ENCODE measurements around the gene UBASH3A. TPM values are rescaled to one million over a fixed set of nuclear protein-coding genes. Genes with fewer than 3 reads are reported as not detected.

UBASH3A gene
- polyA plus RNA-seq, 2 of the 4 experiments (the other 2 are of a cell fraction): not detected

GRCh38 chr21:42387164-42387563 lies 16.5 kb upstream of the UBASH3A start:
- TF ChIP-seq MAX (IDR thresholded peaks at IDR 0.05) (no peak), NR3C1 (IDR thresholded peaks at IDR 0.05) (no peak), ELK1 (IDR thresholded peaks at IDR 0.05; ENCODE audit: low read depth, low read length) (no peak), HOXB5 (CRISPR knock-in tag; IDR thresholded peaks at IDR 0.05) (no peak), RFX5 (IDR thresholded peaks at IDR 0.05) (no peak), RAD21 (conservative IDR thresholded peaks at IDR 0.05 in 1 of 2, IDR thresholded peaks at IDR 0.05 in 1 of 2) (no peak), CHD4 (IDR thresholded peaks at IDR 0.05; ENCODE audit: borderline replicate concordance) (no peak), JUNB (IDR thresholded peaks at IDR 0.05) (no peak), POLR2AphosphoS2 (conservative IDR thresholded peaks at IDR 0.05; ENCODE audit: low read length) (no peak), KDM5A (IDR thresholded peaks at IDR 0.05) (no peak), POLR2A (IDR thresholded peaks at IDR 0.05; ENCODE audit: low read length) (no peak), RCOR1 (IDR thresholded peaks at IDR 0.05; ENCODE audit: low read depth, low read length) (no peak), CEBPB (IDR thresholded peaks at IDR 0.05) (no peak), EHF (CRISPR knock-in tag; IDR thresholded peaks at IDR 0.05) (no peak), MYC (IDR thresholded peaks at IDR 0.05; ENCODE audit: borderline replicate concordance, low read length) (no peak), RARB (CRISPR knock-in tag; IDR thresholded peaks at IDR 0.05) (no peak), GATA3 (IDR thresholded peaks at IDR 0.05; ENCODE audit: borderline replicate concordance) (no peak)
- FAIRE-seq: no peak
- no peak for DNase-seq (ENCODE audit: low read depth in 1 of 2, low spot score in 1 of 2)
- Histone ChIP-seq H3K4me3 (no peak overlapping the region), H3K4me1 (no peaks in the 10 kb centered on the region), H3K9me3 (peaks cover 2% of the 10 kb centered on the region; the same call in 1 of the 3 replicates), H3K27ac (no peak overlapping the region), H3K4me2 (no peak overlapping the region)
- ChIA-PET CTCF (interaction anchor here (0.9 kb wide), 1 partner anchor 63 kb away, joined by 3 read pairs; no protein-coding TSS in a partner anchor), POLR2A (interaction anchor here (0.6 kb wide), 1 partner anchor 290 kb away, joined by 3 read pairs; no protein-coding TSS in a partner anchor)
- 44% methylated on average over 3 of the region's 3 CpGs for WGBS (ENCODE audit: missing lambda C conversion rate)
- ATAC-seq: no peak

- Histone ChIP-seq H3K4me1 (no peaks in the 10 kb centered on the region), H3K4me2 (no peak overlapping the region), H3K27ac (no peak overlapping the region), H3K9me3 (no peaks in the 10 kb centered on the region), H3K4me3 (no peak overlapping the region)
- no peak for ATAC-seq
- no peak for FAIRE-seq
- WGBS (ENCODE audit: missing lambda C conversion rate): 82% methylated on average over 6 of the region's 6 CpGs
- no peak for DNase-seq (ENCODE audit: low read depth in 1 of 2, low spot score in 1 of 2)
- CTCF ChIA-PET: interaction anchor here (0.9 kb wide), 1 partner anchor 63 kb away, joined by 3 read pairs; no protein-coding TSS in a partner anchor
- POLR2A ChIA-PET: interaction anchor here (0.6 kb wide), 1 partner anchor 290 kb away, joined by 3 read pairs; no protein-coding TSS in a partner anchor
- no peak for TF ChIP-seq CHD4 (IDR thresholded peaks at IDR 0.05; ENCODE audit: borderline replicate concordance)
- TF ChIP-seq HMGXB4 (CRISPR knock-in tag; IDR thresholded peaks at IDR 0.05; ENCODE audit: borderline replicate concordance): no peak
- TF ChIP-seq ZC3H11A (IDR thresholded peaks at IDR 0.05): no peak
Observed at GRCh38 chr21:42387843-42388340, 15.8 kb upstream of the UBASH3A start.

DNA sequence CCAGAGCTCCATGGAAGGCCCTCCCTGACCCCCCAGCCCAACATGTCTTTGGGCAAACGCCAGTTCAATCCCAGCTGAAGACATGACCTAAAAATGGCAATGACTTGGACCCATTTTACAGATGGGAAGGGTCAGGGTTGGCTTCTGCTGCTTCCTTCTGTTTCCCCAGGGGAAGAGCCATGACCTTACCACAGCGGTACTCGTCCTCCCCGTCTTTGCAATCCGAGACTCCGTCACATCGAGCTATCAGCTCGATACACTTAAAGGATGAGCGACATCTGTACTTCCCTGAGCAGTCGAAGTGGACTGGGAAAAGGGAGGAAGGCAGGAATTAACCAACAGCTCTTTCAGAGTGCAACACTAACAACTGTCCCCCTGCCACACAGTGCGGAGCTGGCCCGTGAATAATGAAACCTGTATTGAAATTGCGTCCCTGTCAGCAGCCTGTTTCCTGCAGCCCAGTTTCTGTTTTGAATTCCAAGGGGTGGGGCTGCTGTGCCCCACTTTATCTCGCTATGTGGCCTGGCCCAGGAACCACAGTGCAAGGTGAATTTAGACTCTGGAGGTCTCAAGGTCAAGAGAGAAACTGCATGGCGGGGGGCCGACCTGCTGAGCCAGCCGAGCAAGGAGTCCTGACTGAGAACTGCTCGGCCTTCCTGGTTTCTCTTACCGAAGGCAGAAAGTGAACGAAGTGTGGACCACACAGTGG lies 14.8 kb upstream of the UBASH3A start:
- H3K4me2 ChIP-seq: no peak overlapping the region
- no peak overlapping the region for H3K27ac ChIP-seq
- no peaks in the 10 kb centered on the region for H3K4me1 ChIP-seq
- ATAC-seq (no peak), FAIRE-seq (no peak), DNase-seq (ENCODE audit: low read depth in 1 of 2, low spot score in 1 of 2) (no peak)
- CTCF ChIA-PET: no interaction called here
- H3K9me3 ChIP-seq: no peaks in the 10 kb centered on the region
- POLR2A ChIA-PET: no interaction called here
- no peak overlapping the region for H3K4me3 ChIP-seq
- TF ChIP-seq RNF2 (IDR thresholded peaks at IDR 0.05; ENCODE audit: borderline replicate concordance, low read depth): no peak
- TF ChIP-seq HEYL (CRISPR knock-in tag; IDR thresholded peaks at IDR 0.05): no peak
- no peak for TF ChIP-seq MAZ (IDR thresholded peaks at IDR 0.05; ENCODE audit: borderline replicate concordance, low read depth, low read length)
- TF ChIP-seq JUNB (IDR thresholded peaks at IDR 0.05): no peak
- TF ChIP-seq KDM1A (IDR thresholded peaks at IDR 0.05; ENCODE audit: low read depth): no peak
- no peak for TF ChIP-seq E2F6 (IDR thresholded peaks at IDR 0.05; ENCODE audit: borderline replicate concordance, low read depth)
- TF ChIP-seq CHD2 (IDR thresholded peaks at IDR 0.05; ENCODE audit: low read length, partially characterized antibody): no peak
- TF ChIP-seq NR3C1 (IDR thresholded peaks at IDR 0.05): no peak
- no peak for TF ChIP-seq ZC3H11A (IDR thresholded peaks at IDR 0.05)
- no peak for TF ChIP-seq TP53 (CRISPR knock-in tag; IDR thresholded peaks at IDR 0.05)
- no peak for TF ChIP-seq MAX (IDR thresholded peaks at IDR 0.05)
- no peak for TF ChIP-seq TFCP2L1 (CRISPR knock-in tag; IDR thresholded peaks at IDR 0.05)
- no peak for TF ChIP-seq SMC3 (IDR thresholded peaks at IDR 0.05)
- TF ChIP-seq ATOH8 (CRISPR knock-in tag; IDR thresholded peaks at IDR 0.05; ENCODE audit: low read depth): no peak
- TF ChIP-seq HDAC2 (IDR thresholded peaks at IDR 0.05): no peak
- TF ChIP-seq NFE2L2 (conservative IDR thresholded peaks at IDR 0.05; ENCODE audit: low read length): no peak
- WGBS (ENCODE audit: missing lambda C conversion rate): 74% methylated on average over 20 of the region's 20 CpGs

Measured in A549 (cell line).